ENCODE data around the gene PEPD.

PEPD gene

DNA sequence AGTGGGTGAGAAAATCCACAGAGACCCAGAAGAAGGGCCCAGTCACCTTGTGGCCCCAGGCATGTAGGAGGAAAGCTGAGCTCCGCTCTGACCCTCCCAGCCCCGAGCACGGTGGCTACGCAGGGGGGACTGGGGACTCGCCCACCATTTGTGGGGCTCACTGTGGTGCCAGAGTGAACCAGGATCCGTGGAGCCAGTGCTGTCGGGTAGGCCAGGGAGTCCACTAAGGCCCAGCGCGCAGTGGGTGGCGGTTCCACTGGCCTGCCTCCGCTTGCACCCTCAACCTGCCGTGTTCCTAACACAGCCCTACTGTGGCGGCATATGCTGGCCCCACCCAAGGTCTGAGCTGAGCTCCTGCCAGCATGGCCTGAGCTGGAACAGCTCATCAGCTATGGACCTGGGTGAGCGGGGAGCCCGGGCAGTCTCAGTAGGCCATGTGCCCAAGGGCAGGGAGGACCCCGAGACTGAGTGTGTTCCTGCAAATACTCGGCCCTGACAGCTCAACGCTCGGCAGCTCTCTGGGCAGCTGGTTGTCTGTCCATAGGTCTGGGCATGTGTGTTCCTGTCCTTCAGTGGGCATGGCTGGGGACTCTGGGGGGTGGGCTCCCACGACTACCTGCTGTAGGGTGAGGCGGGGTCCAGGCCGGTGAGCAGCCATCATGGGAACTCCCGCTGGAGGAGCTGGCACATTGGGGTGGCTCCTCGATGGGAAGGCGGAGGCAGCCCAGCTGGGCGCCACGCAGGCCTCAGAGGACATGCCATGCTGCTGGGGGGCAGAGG lies 111.5 kb downstream of the PEPD start:
- in situ Hi-C loops (cut with MboI; ENCODE audit: low sequenced_read_pairs) = no loop called here

DNA sequence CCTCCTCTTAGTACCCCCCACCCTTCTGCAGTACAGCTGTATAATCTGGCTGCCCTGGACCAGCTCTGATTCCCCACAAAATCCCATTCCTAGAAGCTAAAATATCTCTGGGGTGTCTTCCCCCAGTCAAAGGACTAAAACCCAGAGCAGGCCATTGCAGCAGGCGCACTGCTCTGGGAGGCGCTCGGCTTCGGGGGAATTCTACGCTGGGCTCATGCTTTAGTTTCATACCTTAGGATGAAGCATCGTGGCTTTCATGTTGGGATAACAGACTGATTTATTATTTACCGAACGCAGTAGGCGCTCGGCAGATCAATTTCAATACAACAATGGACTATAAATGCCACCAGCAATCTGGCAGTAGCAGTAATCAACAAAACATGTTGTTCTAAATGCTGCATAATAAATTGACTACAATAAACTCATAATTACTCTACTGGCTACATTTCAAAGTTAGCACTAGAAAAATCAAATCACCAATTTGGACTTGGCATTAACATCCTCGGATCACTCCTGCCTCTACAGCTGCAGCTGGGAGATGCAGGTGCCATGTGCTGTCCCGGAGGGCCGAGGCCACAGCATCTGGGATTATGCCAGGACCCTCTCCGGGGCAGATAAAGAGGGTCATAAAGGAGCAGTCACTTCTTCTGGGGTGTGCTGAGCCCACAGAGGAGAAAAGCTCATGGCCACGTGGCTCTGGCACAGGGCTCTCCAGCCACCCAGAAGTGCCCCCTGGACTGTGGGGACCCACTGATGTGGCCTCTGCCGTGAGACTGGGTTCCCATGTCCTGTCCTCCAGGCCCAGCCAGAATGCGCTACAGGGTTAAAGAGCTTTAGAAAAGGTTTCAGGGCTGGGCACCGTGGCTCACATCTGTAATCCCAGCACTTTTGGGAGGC lies 112.8 kb downstream of the PEPD start:
- in situ Hi-C loops (cut with MboI; ENCODE audit: low sequenced_read_pairs) = no loop called here

GRCh38 chr19:33408116-33408515 lies 113.5 kb downstream of the PEPD start:
- in situ Hi-C loops (cut with MboI; ENCODE audit: low sequenced_read_pairs) = no loop called here

DNA sequence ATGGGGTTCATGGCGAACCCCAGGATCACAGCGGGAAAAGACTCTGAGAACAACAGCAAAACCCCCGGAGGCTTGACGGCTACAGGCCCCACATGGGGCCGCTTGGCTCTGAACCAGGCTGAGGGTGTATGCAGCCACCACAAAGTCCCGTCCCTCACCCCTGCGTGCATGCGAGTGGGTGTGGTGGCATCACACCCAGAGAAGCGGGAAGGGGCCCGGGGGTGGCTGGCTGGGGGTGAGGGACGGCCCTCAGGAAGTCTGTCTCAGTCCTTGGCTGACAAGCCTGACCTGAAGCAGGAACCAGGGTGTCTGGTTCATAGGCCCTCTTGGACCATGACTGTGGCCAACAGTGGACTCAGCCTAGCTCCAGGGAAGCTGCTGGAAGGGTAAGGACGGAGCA lies 113.9 kb downstream of the PEPD start:
- in situ Hi-C loops (cut with MboI; ENCODE audit: low sequenced_read_pairs) = no loop called here

DNA sequence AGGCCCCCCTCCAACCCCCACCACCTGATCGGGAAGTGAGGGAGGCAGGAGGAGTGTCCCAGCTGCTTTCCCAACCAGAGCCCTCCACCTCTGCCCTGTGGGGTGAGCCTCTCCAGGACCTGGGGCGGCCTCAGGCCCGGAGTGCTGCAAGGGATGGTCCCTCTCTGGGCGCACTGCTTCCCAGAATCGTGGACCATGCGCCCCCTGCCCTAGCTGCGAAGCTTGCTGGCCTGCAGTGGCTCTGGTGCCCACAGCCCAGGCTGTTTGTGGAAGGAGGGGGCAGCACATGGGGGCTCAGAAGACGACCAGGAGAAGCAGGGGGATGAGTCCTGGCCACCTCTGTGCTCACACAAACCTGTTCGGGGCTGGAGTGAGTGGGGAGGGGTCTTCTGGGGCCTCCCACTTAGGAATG lies 114.4 kb downstream of the PEPD start:
- in situ Hi-C loops (cut with MboI; ENCODE audit: low sequenced_read_pairs) = no loop called here

DNA sequence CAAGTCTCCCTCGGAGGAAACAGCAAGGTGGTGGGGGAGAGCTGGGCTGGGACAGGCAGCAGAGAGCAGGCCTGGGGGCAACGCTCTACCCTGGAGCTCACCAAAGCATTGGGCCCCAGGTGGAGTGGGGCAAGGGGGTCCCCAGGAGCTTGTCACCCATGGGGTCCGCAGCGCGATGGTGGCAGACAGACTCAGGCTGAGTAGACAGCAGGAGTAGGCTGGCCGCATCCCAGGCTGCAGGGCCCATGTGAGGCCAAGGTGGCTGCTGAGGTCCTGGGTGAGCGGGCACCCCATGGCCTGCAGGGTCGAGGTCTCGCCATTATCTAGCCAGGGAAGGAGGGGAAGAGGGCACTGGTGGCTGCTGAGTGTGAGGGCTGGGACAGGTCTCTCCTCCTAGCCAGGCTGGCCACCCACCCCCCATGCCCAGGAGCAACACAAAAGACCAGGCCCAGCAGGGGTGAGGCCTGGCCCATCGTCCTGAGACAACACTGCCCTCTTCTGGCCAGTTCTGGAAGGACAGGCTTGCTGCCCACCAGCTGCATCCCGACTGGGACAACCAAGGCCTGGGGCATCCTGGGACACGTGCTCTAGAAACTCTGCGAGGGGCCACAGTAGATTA lies 115.0 kb downstream of the PEPD start:
- in situ Hi-C loops (cut with MboI; ENCODE audit: low sequenced_read_pairs) = no loop called here

DNA sequence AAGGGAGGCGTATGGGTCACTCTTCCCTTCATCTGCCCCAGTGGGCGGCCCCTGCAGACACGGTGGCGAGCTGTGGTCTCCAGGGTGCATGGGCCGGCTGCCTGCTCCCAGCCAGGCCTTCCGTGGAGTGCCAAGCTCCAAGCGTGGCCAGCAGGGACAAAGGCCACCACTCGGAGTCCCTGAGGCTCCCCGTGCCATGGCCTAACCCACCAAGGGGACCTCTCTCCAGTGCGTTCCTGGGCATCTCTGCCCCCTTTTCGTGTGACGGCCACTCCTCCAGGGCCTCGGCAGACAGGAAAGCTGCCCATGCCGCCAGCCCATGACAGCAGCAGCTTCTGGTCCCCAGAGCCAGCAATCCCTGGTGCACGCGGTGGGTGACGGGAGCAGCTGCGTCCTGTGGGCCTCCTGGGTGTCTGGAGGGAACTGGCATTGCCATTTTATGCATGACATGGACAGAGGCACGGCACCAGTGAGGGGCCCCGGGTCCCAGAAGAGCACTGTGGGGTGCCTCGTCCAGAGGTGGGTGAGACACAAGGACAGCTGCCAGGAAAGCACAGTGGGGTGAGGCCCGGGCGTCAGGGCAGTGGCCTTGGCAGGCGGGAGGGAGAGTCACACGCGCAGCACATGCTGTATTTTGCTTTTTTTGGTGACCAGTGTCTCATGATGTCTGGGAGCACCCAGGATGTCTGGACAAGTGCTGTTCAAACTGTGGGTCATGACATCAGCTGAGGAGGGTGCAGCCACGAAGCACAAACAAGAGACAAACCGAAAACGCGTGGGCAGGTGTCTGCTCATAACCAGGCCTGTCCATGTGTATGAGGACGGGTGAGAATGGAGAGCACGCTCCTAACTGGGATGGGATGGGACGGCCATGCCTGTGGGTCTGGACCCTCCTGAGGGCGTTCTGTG lies 115.8 kb downstream of the PEPD start:
- in situ Hi-C loops (cut with MboI; ENCODE audit: low sequenced_read_pairs) = no loop called here

- in situ Hi-C loops (cut with MboI; ENCODE audit: low sequenced_read_pairs) = no loop called here
These were observed 116.4 kb downstream of the PEPD start for GRCh38 chr19:33405254-33405552.

DNA sequence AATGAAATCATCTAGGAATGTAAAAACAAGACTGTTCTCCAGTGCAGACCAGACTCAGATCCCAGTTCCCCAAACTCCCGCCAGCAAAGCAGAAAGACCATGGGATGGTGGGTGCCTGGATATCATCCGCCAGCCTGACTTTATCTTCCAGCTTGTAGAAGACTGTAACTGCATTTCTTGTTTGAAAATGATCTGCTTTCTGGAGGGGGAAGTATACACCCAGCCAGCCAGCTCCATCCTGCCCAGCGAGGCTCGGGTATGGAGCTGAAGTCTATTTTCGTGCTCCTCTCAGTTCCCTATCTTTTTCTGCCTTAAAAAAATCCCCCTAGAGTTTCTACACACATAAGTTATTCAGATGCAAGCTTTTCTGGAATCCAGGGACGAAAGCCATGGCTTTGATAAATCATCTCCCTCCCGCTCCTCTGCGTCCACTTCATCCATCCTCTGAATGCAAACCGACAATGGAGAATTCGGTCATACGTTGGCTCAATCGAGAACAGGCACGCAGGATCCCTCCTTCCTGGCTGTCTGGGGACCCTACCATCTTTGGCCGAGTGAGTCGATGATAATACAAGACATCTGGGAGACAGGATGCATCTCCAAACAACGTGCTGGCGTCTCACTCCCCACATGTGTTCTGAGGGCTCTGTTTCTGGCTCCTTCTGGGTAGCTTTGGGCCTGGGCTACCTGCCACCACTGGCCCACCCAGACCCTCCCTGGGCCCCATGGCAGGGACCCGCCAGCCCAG lies 116.9 kb downstream of the PEPD start:
- in situ Hi-C loops (cut with MboI; ENCODE audit: low sequenced_read_pairs) = no loop called here

DNA sequence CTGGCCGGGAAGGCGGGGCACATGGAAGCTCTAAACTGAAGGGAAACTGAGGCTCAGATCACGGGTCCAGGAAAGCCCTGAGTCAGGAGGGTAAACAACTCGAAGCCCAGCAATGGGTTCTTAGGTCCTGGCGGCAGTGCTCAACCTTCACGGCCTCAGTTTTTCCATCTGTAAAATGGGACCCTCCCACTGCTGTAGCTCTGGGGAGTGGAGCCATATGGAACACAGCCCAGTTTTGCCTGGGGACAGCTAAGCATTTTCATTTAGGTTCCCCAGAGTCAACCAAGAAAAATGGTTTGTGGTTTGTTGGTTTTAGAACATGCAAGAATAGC lies 117.7 kb downstream of the PEPD start:
- in situ Hi-C loops (cut with MboI; ENCODE audit: low sequenced_read_pairs) = no loop called here

GRCh38 chr19:33403221-33403972 lies 118.2 kb downstream of the PEPD start:
- in situ Hi-C loops (cut with MboI; ENCODE audit: low sequenced_read_pairs) = no loop called here

GRCh38 chr19:33402421-33403220 lies 119.0 kb downstream of the PEPD start:
- in situ Hi-C loops (cut with MboI; ENCODE audit: low sequenced_read_pairs) = no loop called here

GRCh38 chr19:33401683-33402420 lies 119.7 kb downstream of the PEPD start:
- in situ Hi-C loops (cut with MboI; ENCODE audit: low sequenced_read_pairs) = no loop called here

GRCh38 chr19:33400856-33401682 lies 120.5 kb downstream of the PEPD start:
- in situ Hi-C loops (cut with MboI; ENCODE audit: low sequenced_read_pairs) = no loop called here

DNA sequence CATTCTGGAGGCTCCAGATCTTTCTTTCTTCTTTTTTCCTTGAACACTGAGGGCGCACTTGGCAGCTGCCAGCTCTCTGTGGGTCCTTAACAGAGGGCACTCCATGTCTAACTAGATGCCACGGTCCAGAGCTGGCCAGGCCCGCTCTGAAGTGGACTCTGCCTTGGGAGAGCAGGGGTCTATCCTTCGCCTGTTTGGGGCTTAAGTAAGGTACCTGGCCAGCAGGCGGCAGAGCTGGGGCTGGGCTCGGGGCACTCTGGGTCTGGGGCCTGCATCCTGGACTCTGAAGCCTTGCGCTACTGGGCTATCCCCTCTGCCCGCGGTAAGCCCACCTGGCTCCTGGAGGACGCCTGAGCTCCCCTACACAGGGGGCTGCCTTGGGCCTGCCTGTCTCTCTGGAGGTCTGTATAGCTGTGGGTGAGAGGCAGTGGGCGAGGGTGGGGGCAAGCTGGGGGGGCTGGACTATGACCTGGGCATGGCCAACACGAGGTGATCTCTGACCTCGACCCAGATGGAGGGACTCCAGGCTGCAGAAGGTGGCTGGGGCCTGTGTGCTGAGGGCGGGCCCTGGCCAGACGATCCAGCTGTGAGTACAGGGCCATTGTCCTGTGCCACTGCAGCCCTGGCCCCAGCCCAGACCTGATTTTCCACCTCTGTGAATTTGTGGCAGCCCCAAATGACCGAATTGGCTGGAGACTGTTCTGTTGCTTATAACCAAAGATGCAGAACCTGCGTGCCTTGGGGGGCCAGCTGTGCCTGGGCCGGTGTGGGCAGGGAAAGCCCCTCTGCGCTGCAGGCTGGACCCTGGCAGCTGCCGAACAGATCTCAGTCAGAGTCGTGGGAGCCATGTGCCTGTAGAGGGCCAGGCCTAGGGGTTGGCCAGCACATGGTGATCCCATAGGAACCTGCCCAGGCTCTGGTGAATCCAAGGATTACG lies 121.6 kb downstream of the PEPD start:
- in situ Hi-C loops (cut with MboI; ENCODE audit: low sequenced_read_pairs) = no loop called here

DNA sequence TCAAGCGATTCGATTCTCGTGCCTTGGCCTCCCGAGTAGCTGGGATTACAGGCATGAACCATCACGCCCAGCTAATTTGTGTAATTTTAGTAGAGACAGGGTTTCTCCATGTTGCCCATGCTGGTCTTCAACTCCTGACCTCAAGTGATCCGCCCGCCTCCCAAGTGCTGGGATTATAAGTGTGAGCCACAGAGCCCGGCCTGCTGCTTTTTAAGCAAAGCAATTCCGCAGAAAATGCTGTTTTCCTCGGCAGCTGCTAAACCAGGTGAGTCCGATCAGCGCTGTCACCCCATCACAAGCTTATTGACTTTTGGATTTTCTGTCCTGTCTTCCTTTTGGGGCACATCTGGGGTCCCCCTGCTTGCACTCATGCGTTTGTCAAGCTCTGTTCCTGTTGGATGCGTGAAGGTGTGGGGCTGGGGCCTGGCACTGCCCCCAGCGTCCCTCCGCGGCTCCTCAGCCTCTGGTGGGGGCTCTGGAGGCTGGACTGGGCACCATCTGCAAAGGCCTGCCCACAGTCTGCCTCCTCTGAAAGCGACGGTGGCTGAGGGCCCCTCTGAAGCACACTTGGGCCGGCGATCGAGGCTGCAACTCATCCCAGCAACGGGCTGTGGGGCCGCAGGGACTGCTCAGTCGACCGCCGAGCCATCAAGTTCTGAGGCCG lies 122.4 kb downstream of the PEPD start:
- in situ Hi-C loops (cut with MboI; ENCODE audit: low sequenced_read_pairs) = no loop called here

Data from hTERT RPE-1 (cell line).